OCI-M1 (cell line): Measurements from ENCODE around the gene NABP2.
"Not testable (repeated sequence)": the region's sequence is repeated elsewhere in the genome, so short reads cannot be mapped to it uniquely, and the experiment has no call there.

Experiments used
- DNase-seq: peaks from one replicate; lab custom pipeline; 2025; lab: John Stamatoyannopoulos, UW

Gene NABP2

DNA sequence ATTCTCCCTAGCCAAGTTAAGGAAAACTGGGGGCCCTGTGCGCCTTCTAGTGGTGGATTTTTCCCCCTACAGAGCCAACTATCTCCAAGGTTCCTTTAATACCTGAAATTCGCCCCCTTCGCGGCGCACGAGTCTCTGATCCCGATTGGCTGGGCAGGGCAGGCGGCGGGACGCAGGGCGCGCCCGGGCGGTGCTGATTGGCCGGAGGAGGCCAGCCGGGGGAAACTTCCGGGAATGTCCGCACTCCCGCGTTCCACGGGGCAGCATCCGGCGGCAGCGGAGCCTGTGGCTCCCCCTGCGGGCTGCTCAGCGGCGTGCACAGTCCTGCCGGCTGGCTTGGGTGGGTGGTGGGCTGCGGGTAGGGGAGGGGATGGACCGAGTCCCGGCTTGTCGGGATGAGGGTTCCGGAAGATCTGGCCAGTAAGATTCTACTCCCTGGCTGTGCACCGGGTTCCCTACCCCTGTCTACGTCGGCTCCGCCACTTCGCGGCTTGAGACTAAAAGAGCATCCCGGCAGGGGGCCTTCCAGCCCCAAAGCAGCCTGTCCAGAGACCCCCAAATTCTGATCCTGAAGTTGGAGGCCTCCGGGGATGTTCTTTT lies at the start of gene NABP2:
Gene NABP2 (plus strand): TSS at position 241 of the 600 bp plus-strand sequence. CDS start 515 bp downstream, outside the sequence.
- peak; percentile 99 for DNase-seq

- no peak for DNase-seq
These were observed 45.8 kb upstream of the NABP2 start for GRCh38 chr12:56178347-56178746.

DNA sequence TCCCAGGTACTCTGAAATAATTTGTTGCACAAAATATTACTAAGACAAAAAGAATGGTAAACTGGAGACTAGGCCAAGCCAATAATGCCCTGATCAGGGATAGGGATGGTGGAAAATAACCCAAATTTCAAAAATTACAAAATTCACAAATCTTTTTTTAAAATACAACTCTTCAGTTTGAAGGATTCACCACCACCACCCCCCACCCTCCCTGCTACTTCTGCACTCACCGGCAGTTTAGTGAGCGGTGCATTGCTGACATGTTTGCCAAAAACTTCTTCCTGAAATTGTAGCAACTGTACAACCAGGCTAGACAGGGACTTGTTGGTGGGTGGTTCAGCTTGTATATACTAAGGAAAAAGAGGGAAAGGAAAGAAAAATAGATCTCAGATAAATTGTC lies 37.2 kb upstream of the NABP2 start:
- no peak for DNase-seq

DNA sequence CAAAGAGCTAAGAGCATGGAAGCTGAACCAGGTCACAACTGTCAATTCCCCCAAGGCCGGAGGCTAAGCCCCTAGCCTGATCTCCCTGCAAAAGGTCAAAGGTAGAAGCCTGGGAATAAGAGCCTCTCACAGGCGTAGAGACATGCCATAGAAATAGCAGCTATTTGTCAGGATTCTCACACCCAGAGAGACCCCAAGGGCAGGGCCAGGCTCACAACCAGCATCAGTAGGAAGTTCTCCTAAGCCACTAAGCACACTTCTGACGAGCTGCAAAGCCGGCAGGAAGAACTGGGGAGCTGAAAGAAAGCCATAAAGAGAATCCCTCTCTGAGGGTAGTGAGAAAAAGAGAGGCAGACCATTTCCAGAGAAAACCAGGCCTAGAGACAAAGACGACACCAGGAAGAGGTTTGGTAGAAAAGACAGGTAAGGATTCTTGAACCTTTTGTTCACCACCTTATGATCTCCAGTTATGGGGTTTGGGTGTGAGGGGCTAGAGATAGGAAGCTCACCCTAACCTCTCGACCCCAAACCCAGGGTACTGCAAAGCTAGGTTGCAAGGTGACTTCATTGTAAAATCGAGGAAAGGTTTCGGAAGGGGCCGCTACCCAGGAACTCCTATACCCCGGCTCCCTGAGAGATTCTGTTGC lies 35.9 kb upstream of the NABP2 start:
- no peak for DNase-seq

DNA sequence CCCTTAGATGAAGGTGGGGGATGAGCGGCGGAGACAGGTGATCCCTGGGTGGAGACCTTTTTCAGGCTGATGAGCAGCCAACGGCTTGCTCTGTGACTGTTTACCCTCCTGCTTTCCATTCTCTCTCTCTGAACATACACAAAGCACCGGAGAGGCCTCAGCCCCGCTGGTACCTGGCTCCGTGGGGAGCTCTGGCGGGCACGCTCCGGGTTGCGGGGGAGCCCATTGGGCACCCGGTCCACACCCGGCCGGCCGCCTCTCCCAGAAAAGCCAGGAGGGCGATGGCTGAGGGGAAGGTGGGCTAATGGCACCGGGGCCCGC lies 35.4 kb upstream of the NABP2 start:
- peak; percentile 32 for DNase-seq

- DNase-seq, result peak; percentile 95
These were observed 34.8 kb upstream of the NABP2 start, which contains the start of gene SMARCC2 for GRCh38 chr12:56189099-56189917. Gene SMARCC2, minus strand, starts transcription at chr12:56189483. Its CDS starts 22 bp downstream, at chr12:56189461.

GRCh38 chr12:56189918-56190694 lies 34.0 kb upstream of the NABP2 start:
- DNase-seq, result peak; percentile 96

- DNase-seq, result peak; percentile 65
These were observed 33.4 kb upstream of the NABP2 start for GRCh38 chr12:56190695-56191155.

- no peak for DNase-seq
These were observed 31.6 kb upstream of the NABP2 start for GRCh38 chr12:56192582-56192981.

GRCh38 chr12:56193025-56193578 lies 31.0 kb upstream of the NABP2 start:
- DNase-seq, result peak; percentile 96

GRCh38 chr12:56196818-56197550 lies 27.2 kb upstream of the NABP2 start:
- DNase-seq, result not testable (repeated sequence)

DNA sequence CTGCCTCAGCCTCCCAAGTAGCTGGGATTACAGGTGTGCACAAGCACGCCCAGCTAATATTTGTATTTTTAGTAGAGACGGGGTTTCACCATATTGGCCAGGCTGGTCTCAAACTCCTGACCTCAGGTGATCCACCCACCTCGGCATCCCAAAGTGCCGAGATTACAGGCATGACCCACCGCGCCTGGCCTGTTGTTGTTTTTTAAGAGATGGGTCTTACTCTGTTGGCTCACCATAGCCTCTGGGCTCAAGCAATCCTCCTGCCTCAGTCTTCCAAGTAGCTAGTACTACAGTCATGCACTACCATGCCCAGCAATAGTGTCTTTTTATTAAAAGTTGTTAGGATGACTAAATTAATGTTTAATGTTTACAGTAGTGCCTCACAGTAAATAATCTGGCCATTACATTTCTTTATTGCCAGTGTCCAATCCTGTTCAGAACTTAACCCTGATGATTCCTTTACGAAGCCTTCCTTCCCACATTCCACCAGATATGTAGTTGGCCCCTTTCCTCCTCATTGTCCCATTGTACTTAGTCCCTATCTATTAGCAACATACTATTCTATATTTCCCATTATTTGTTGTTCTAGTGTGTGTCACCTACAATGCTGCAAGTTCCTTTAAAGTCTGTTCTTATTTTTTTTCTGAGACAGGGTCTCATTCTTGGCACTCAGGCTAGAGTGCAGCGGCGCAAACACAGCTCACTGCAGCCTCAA lies 26.1 kb upstream of the NABP2 start:
- no peak for DNase-seq

DNA sequence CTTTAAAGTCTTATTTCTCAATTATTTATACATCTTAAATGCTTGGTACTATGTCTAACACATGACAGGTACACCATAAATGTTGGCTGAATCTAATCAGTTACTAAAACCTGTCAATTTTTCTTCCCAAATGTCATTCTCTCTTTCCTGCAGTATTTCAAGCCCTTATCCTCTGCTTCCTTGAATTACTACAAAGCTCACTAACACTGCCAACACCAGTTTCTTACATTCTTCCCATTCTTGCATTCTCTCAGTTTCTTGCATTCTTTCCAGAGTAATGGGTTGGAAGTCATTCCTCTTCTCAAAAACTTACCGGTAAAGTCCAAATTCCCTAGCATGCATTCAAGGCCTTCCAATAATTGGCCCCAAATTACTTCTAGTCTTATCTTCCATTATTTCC lies 25.3 kb upstream of the NABP2 start:
- DNase-seq, result no peak

DNA sequence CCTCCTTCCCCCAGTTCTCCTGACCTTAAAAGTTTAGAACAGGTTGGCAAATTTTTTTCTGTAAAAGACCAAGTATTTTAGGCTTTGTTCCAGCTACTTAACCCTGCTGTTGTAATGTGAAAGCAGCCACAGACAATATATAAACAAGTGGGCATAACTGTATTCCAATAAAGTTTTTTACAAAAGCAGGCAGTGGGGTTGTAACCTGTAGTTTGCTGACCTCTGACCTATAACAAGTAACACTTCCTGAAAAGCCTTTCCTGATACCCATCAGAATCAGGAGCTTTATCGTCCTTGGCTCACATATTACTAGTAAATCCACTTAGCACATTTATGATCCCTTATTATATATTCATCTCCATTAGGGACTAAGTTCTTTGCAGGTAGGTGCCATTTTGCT lies 21.8 kb upstream of the NABP2 start:
- DNase-seq, result peak; percentile 25

- no peak for DNase-seq
These were observed 21.3 kb upstream of the NABP2 start for GRCh38 chr12:56202838-56203237.

GRCh38 chr12:56204275-56204674 lies 19.9 kb upstream of the NABP2 start:
- DNase-seq, result no peak

GRCh38 chr12:56205445-56205844 lies 18.7 kb upstream of the NABP2 start:
- DNase-seq, result peak; percentile 70

DNA sequence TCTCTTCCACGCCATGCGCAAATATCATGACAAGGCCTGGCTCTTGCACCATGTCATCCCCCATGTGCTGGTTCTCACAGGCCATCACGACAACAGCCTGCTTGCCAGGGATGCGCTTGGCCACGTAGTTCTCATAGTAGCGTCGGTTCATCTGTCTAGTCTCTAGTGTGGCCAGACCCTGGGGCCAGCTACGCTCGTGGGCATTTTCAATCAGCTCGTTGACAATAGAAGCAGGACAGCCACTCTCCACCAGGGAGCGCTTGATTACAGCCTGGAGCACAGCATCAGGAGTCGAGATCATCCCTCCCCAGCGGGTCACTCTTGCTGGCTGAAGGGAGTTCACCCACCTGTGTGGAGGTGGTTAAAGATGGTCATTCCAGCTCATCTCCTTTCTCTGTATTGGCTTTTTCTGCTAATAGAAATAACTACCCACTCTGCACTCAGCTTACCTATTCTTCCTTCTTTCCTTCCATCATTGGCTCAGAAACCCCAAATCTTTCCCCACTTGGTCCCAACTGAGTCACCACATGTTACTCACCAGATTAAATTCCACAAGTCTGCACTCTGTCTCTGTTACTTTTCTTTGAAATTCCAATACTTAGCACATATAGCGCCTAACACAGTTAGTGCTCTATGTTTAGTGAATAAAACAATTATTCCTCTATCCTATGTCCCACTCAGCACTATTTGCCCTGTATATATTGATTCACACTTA lies 17.5 kb upstream of the NABP2 start:
- peak; percentile 48 for DNase-seq

DNA sequence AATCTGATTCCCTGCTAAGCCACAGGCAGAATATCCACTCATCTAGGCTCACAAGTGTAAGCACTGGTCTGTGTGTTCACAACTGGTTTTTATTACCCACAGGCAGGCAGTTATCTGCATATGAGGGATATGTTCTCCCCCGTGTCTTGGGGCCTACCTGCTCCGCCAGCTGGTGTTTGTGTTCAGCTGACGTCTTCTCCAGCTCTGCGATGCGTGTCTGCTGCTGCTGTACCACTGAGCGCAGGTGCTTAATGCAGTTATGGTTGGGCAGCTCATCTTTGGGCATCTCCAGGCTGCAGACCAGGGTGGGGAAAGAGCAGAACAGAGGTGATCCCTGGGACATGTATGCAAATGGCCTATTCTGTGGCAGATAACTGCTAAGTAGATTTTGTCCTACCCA lies 16.1 kb upstream of the NABP2 start:
- DNase-seq, result no peak

DNA sequence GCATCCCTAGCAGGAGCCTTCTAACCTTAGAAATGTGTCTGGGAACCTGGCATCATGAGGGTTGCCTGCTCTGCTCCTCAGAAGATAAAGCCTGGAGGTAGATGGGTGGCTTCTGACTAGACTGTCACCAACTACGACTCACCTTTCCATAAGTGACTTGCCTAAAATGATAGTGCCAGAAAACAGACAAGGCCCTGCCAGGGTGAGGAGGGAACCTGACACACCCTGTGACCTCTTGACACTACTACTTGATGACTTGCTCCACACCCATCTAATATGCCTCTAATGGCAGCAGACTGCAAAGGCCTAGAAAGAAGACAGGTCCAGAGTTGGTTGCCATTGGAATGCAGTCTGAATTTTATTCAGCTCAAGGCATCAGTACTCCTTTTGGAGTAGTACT lies 11.8 kb upstream of the NABP2 start:
- DNase-seq, result no peak
